Caco-2 (cell line): Measurements from ENCODE around the gene CORO2A. TPM values are rescaled to one million over a fixed set of nuclear protein-coding genes. Genes with fewer than 3 reads are reported as not detected.

Experiments
- BruUV-seq: library from RNA; stranded (reverse); fragments of 400-500 nt; replicated peaks from 2 replicates; lab custom pipeline; 2021; lab: Mats Ljungman, UMichigan
- CTCF ChIA-PET: fragments of 300-600 bp; sonication (Branson Sonifier 250); formaldehyde crosslinking; loops from one replicate; lab custom pipeline; 2022; ENCODE audit warnings: antibody characterized with exemption; lab: Charles Lee
- POLR2A ChIA-PET: fragments of 300-600 bp; sonication (Branson Sonifier 250); formaldehyde crosslinking; loops from one replicate; lab custom pipeline; 2022; ENCODE audit warnings: antibody characterized with exemption; lab: Charles Lee
- DNase-seq, 2 experiments: peaks; one replicate each; pipeline versions ENCODE4 v3.0.0 to v3.0.0-alpha.2; 2020 to 2022
- H3K27me3 ChIP-seq: replicated peaks from 2 replicates; pipeline ENCODE4 v1.6.0; 2011; ENCODE audit warnings: low read length; ENCODE audit not compliant: control insufficient read depth, insufficient read depth
- H3K36me3 ChIP-seq: 2 replicates; pipeline ENCODE4 v1.5.1; 2011; ENCODE audit warnings: low read length; ENCODE audit not compliant: control insufficient read depth, insufficient read depth
- H3K4me1 ChIP-seq: fragments of 250-450 bp; sonication (Bioruptor Pico); 2 replicates; pipeline ENCODE4 v1.5.1; 2020; ENCODE audit warnings: mild to moderate bottlenecking
- H3K4me3 ChIP-seq: 2 replicates; pipeline ENCODE4 v1.5.1; 2011; ENCODE audit warnings: low read depth, mild to moderate bottlenecking, control low read depth, low read length
- H3K9me3 ChIP-seq: fragments of 250-450 bp; sonication (Bioruptor Pico); 2 replicates; pipeline ENCODE4 v1.5.1; 2020; ENCODE audit warnings: mild to moderate bottlenecking, moderate library complexity
- H3K27ac Mint-ChIP-seq: one replicate; pipeline ENCODE4 v1.8.0; 2022; ENCODE audit warnings: mixed read lengths; ENCODE audit not compliant: unreplicated experiment
- H3K27me3 Mint-ChIP-seq: one replicate; pipeline ENCODE4 v1.8.0; 2022; ENCODE audit warnings: mixed read lengths; ENCODE audit not compliant: insufficient read depth, unreplicated experiment
- H3K36me3 Mint-ChIP-seq: one replicate; pipeline ENCODE4 v1.8.0; 2022; ENCODE audit warnings: mild to moderate bottlenecking, mixed read lengths; ENCODE audit not compliant: insufficient read depth, unreplicated experiment
- H3K4me1 Mint-ChIP-seq: one replicate; pipeline ENCODE4 v1.8.0; 2022; ENCODE audit warnings: low read depth, mixed read lengths; ENCODE audit not compliant: unreplicated experiment
- H3K4me3 Mint-ChIP-seq: one replicate; pipeline ENCODE4 v1.8.0; 2022; ENCODE audit warnings: mild to moderate bottlenecking, moderate library complexity, mixed read lengths; ENCODE audit not compliant: unreplicated experiment
- H3K9me3 Mint-ChIP-seq: one replicate; pipeline ENCODE4 v1.8.0; 2022; ENCODE audit warnings: mixed read lengths; ENCODE audit not compliant: unreplicated experiment
- CTCF ChIP-seq, 2 experiments: fragments of 200-600 bp in 1 of 2; IDR thresholded peaks; 1 replicate in 1 of 2; 2 replicates in 1 of 2; pipeline versions ENCODE4 v1.5.1 to v1.8.0; 2011 to 2022; ENCODE audit warnings: antibody characterized with exemption in 1 of 2, control low read depth in 1 of 2, inconsistent platforms in 1 of 2, low read depth in 1 of 2, low read length in 1 of 2, mild to moderate bottlenecking in 1 of 2, moderate library complexity in 1 of 2; ENCODE audit not compliant: insufficient read depth in 1 of 2, severe bottlenecking in 1 of 2, unreplicated experiment in 1 of 2
- intact Hi-C: fragments of 100-400 bp; cut with micrococcal nuclease; formaldehyde crosslinking; loops from one replicate; pipeline ENCODE4 v1.10.0; 2022; ENCODE audit not compliant: unreplicated experiment
- total RNA-seq: library from RNA; stranded (reverse); gene quantifications from 2 replicates; pipeline ENCODE4 v1.2.3, GENCODE V29; 2022

Gene CORO2A
- total RNA-seq, 1 experiment from 2014 or later, result 18.9 TPM

DNA sequence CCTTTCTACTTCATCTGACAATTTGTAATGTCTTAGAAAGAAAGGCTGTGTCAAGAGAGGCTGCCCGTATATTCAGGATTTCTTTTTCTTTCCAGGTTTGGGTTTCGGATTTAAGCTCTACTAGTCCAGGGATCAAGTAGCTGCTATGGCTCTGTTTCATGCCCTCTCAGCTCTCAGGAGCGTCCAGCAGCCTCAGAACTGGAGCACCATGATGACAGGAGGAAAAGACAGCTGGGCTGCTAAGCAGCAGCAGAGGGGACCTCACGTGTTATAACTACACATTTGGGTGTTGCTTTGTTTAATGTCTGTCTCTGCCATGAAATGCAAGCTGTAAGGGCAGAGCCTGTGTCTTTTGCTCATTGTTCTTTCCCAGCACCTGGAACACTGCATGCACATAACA, 34.5 kb upstream of the CORO2A start:
- peaks cover 8% of the 10 kb centered on the region for H3K36me3 Mint-ChIP-seq
- CTCF ChIA-PET, result no interaction called here
- POLR2A ChIA-PET, result no interaction called here
- H3K9me3 ChIP-seq, result no peaks in the 10 kb centered on the region
- intact Hi-C loops, result no loop called here
- H3K9me3 Mint-ChIP-seq, result no peaks in the 10 kb centered on the region
- BruUV-seq, result no TSS peak
- H3K36me3 ChIP-seq, result no peaks in the 10 kb centered on the region
- peak overlapping the region; percentile 76 for H3K27ac Mint-ChIP-seq
- no peaks in the 10 kb centered on the region for H3K27me3 ChIP-seq
- DNase-seq, result no peak
- peaks cover 46% of the 10 kb centered on the region for H3K4me1 Mint-ChIP-seq
- TF ChIP-seq CTCF (IDR thresholded peaks at IDR 0.05; ENCODE audit: insufficient read depth in 1 of 2, low read depth in 1 of 2, low read length in 1 of 2, severe bottlenecking in 1 of 2, unreplicated experiment in 1 of 2), result no peak
- H3K4me1 ChIP-seq, result peaks cover 82% of the 10 kb centered on the region
- H3K4me3 ChIP-seq, result no peak overlapping the region
- H3K27me3 Mint-ChIP-seq, result no peaks in the 10 kb centered on the region
- H3K4me3 Mint-ChIP-seq, result no peak overlapping the region

DNA sequence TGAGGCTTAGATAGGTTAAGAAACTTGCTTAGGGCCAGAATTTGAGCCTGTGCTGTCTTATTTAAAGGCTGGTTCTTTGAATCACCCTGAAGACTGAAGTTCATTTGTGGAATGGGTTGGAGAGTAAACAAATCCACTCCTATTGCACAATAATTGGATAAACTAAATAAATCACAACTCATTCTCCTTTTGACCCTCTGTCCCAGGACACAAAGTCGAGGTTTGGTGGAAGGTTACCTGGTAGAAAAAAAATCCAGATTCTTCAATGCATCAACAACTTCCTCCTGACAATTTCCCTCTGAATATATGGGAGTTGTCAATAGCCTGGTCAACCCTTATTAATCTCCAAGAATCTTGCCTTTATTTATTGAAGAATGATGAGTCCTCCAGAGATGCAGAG, 34.1 kb upstream of the CORO2A start:
- DNase-seq, result no peak
- H3K4me1 Mint-ChIP-seq, result peaks cover 46% of the 10 kb centered on the region
- peak overlapping the region; percentile 76 for H3K27ac Mint-ChIP-seq

GRCh38 chr9:98225015-98225442, 32.6 kb upstream of the CORO2A start:
- no peaks in the 10 kb centered on the region for H3K9me3 Mint-ChIP-seq

More for the DNA sequence above, 34.1 kb upstream of the CORO2A start:
- H3K27me3 Mint-ChIP-seq, result no peaks in the 10 kb centered on the region
- Histone ChIP-seq H3K36me3 (no peaks in the 10 kb centered on the region), H3K9me3 (no peaks in the 10 kb centered on the region), H3K4me1 (peaks cover 79% of the 10 kb centered on the region), H3K4me3 (no peak overlapping the region), H3K27me3 (no peaks in the 10 kb centered on the region)
- H3K4me3 Mint-ChIP-seq, result no peak overlapping the region
- ChIA-PET POLR2A (no interaction called here), CTCF (no interaction called here)
- BruUV-seq, result no TSS peak
- H3K36me3 Mint-ChIP-seq, result peaks cover 8% of the 10 kb centered on the region
- intact Hi-C loops, result no loop called here
- no peak for TF ChIP-seq CTCF (IDR thresholded peaks at IDR 0.05; ENCODE audit: insufficient read depth in 1 of 2, low read depth in 1 of 2, low read length in 1 of 2, severe bottlenecking in 1 of 2, unreplicated experiment in 1 of 2)
- no peaks in the 10 kb centered on the region for H3K9me3 Mint-ChIP-seq

More at GRCh38 chr9:98225015-98225442, 32.6 kb upstream of the CORO2A start:
- intact Hi-C loops, result no loop called here
- peaks cover 34% of the 10 kb centered on the region for H3K4me1 Mint-ChIP-seq
- no peak overlapping the region for H3K4me3 Mint-ChIP-seq
- H3K36me3 Mint-ChIP-seq, result no peaks in the 10 kb centered on the region
- no peaks in the 10 kb centered on the region for H3K27me3 Mint-ChIP-seq
- H3K4me3 ChIP-seq, result no peak overlapping the region
- H3K9me3 ChIP-seq, result no peaks in the 10 kb centered on the region
- peak; percentile 29 to 72 for DNase-seq
- H3K27ac Mint-ChIP-seq, result no peak overlapping the region
- ChIA-PET POLR2A (no interaction called here), CTCF (interaction anchor here (1.4 kb wide), 1 partner anchor 9 kb away, joined by 3 read pairs; no protein-coding TSS in a partner anchor)
- no TSS peak for BruUV-seq
- no peaks in the 10 kb centered on the region for H3K27me3 ChIP-seq
- H3K36me3 ChIP-seq, result no peaks in the 10 kb centered on the region
- peaks cover 66% of the 10 kb centered on the region for H3K4me1 ChIP-seq
- no peak for TF ChIP-seq CTCF (IDR thresholded peaks at IDR 0.05; ENCODE audit: insufficient read depth in 1 of 2, low read depth in 1 of 2, low read length in 1 of 2, severe bottlenecking in 1 of 2, unreplicated experiment in 1 of 2)
